Kidney epithelial cell (primary cell): ENCODE results near the gene ITPR1. TPM values are rescaled to one million over a fixed set of nuclear protein-coding genes. Genes with fewer than 3 reads are reported as not detected.

ENCODE experiments used
- DNase-seq: peaks from one replicate; pipeline ENCODE4 v3.0.0-alpha.2; 2010; ENCODE audit warnings: low read depth
- H3K27me3 ChIP-seq: 2 replicates; pipeline ENCODE4 v1.6.0; 2011; ENCODE audit warnings: low read length; ENCODE audit not compliant: control insufficient read depth, insufficient read depth
- H3K36me3 ChIP-seq: 2 replicates; pipeline ENCODE4 v1.5.1; 2011; ENCODE audit warnings: low read length; ENCODE audit not compliant: control insufficient read depth, insufficient read depth
- H3K4me3 ChIP-seq: 2 replicates; pipeline ENCODE4 v1.5.1; 2011; ENCODE audit warnings: low read depth, mild to moderate bottlenecking, control low read depth, low read length
- total RNA-seq: library from RNA; depleted of rRNA; stranded (reverse); fragments of >200 nt; gene quantifications from 2 replicates; pipeline ENCODE4 v1.2.3, GENCODE V29; 2015
- TF ChIP-seq, protein P1 (sequence below): IDR thresholded peaks from 2 replicates; pipeline ENCODE4 v1.5.1; 2011; ENCODE audit warnings: mild to moderate bottlenecking, moderate library complexity, low read length, control low read depth, inconsistent platforms; ENCODE audit not compliant: insufficient read depth, poor library complexity, severe bottlenecking

Gene ITPR1
- total RNA-seq, 1 donor from 2014 or later = 8.9 TPM

DNA sequence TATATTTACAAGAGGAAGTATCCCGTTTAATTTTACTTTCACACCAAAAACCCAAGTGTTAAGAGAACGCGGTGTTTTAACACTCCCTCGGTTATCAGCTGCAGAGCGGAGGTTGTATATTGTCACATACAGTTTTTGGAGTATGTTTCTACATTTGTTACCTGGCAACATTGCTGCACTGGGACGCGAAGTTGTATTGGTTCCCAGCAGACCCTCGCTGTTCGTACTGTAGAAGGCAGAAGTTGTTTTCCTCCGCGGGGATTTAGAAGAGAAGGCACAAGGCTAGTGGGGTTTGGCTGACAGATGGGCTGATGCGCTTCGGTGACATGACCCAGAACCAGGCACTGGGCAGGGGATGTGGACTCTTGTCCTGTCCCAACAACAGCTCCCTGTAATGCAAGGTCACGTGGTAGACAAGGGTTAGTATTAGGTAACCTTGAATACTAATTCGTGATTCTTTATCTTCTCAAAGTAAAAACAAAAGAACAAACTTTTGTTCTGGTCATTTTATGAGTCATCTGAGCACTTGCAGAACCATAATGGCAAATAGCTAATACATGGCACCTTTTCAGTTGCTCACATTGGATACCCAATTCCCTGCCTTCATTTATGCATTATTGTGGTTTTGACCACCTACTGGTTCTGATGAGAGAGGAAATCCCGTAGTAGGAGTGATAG, 255.7 kb downstream of the ITPR1 start:
- H3K36me3 ChIP-seq = no peaks in the 10 kb centered on the region
- no peak overlapping the region for H3K4me3 ChIP-seq
- TF ChIP-seq, protein P1, sequence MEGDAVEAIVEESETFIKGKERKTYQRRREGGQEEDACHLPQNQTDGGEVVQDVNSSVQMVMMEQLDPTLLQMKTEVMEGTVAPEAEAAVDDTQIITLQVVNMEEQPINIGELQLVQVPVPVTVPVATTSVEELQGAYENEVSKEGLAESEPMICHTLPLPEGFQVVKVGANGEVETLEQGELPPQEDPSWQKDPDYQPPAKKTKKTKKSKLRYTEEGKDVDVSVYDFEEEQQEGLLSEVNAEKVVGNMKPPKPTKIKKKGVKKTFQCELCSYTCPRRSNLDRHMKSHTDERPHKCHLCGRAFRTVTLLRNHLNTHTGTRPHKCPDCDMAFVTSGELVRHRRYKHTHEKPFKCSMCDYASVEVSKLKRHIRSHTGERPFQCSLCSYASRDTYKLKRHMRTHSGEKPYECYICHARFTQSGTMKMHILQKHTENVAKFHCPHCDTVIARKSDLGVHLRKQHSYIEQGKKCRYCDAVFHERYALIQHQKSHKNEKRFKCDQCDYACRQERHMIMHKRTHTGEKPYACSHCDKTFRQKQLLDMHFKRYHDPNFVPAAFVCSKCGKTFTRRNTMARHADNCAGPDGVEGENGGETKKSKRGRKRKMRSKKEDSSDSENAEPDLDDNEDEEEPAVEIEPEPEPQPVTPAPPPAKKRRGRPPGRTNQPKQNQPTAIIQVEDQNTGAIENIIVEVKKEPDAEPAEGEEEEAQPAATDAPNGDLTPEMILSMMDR = no peak
- DNase-seq = no peak
- no peaks in the 10 kb centered on the region for H3K27me3 ChIP-seq

DNA sequence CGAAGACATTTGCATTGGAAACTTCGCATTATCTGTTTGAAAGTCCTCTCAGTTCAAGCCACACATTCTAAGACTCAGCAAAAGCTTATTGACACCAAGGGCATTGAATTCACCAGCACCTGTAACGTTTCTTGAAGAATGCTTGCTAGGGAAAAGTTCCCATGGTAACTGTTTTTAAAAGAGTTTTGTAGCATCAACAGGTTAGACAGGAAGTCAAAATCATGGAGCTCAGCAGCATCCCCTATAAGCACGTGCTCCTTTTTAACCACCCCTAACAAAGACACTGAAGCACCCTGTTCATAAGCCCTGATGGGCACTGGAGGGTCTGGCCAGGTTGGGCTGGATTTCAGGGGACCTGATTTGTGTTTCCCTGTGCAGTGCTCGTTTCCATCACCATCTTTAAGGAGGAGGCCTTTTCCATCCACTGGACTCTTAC, 256.4 kb downstream of the ITPR1 start:
- Histone ChIP-seq H3K36me3 (no peaks in the 10 kb centered on the region), H3K4me3 (no peak overlapping the region), H3K27me3 (no peaks in the 10 kb centered on the region)
- TF ChIP-seq, protein P1 = no peak
- DNase-seq = no peak

DNA sequence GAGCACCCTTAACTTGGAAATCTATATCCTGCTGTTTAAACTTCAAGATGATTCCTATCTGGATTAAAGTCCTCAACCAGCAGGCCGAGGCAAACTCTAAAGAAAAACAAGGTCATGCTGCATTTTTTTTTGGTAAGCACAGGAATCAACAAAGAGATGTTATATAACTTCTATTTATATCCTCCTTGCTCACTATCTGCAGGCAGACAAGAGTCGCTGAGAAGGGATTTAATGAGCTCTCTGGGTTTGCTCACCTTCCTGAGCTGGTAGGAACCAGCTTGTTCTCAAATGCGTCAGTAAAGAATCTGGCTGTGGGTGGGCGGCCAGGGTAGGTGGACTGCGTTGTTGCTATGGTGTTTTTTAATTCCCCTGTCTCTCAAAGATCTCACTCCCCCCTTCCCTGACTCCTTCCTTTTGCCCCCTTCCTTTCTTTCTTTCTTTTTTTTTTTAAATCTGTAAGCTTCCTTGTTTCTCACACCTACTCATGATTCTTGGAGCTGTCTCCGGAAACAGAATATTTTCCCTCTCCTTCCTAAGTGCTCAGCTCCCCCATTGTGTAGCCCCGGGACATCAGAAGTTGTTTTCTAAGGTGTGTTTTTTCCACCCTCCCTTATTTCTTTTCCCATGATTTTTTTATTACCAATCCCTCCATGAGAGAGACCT, 257.3 kb downstream of the ITPR1 start:
- DNase-seq = no peak
- TF ChIP-seq, protein P1 = no peak
- Histone ChIP-seq H3K27me3 (no peaks in the 10 kb centered on the region), H3K4me3 (peak overlapping the region; percentile 27), H3K36me3 (no peaks in the 10 kb centered on the region)

DNA sequence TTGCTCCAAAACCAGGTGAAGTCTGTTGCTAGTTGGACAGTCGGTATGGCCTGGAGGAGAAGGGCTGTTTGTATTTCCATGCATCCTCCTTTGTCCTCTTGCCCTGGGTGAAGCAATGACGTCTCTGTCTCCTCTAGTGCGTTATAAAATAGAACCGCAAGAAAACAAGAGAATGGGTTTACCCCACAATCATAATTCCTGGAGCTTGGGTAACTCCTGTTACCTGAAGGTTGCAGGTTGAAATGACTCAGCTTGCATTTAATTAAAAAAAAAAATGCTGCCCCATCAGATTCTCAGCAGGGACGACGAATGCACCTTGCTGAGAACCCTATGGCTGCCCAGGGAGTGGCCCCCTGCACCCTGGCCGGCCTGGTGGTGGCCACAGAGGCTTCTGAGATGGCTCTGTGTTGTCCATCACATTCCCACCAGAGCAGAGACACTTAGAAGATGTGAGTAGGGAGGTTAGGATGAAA, 257.9 kb downstream of the ITPR1 start:
- no peak for DNase-seq
- no peaks in the 10 kb centered on the region for H3K36me3 ChIP-seq
- H3K4me3 ChIP-seq = peak overlapping the region; percentile 27
- no peaks in the 10 kb centered on the region for H3K27me3 ChIP-seq
- TF ChIP-seq, protein P1 = no peak

DNA sequence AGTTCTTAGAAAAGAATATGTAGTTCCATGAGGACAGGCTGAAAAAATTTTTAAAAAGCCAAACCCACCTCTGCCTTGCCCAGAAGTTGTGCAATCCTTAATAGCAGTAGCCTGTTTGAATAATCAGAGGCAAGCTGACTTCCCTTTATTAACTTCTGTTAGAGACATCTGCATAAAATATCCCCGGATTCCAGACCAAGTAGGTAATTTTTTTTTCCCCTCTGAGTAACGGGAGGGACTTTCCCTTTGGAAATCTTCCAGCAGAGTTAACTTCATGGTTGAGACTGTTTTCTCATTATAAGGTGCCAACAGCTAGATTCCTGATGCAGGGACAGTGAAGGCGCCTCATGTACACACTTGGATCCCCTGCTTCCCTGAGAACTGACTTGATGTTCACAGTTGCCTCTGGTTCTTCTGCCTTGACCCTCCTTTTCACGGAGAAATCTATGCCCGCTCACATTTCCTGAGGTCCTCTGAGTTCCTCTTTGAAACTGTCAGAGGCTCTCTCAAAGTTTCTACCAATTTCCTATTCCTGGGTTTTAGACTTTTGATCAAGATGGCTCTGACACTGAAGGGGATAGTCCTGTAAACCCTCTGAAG, 258.5 kb downstream of the ITPR1 start:
- Histone ChIP-seq H3K27me3 (no peaks in the 10 kb centered on the region), H3K4me3 (peak overlapping the region; percentile 27), H3K36me3 (no peaks in the 10 kb centered on the region)
- TF ChIP-seq, protein P1 = no peak
- peak; percentile 95 for DNase-seq
